ENCODE data around the gene ZNHIT2. TPM values are rescaled to one million over a fixed set of nuclear protein-coding genes. Genes with fewer than 3 reads are reported as not detected.

Gene ZNHIT2
- total and polyA plus RNA-seq, 2 experiments from 2014 or later, result 17.7 to 18.1 TPM

DNA sequence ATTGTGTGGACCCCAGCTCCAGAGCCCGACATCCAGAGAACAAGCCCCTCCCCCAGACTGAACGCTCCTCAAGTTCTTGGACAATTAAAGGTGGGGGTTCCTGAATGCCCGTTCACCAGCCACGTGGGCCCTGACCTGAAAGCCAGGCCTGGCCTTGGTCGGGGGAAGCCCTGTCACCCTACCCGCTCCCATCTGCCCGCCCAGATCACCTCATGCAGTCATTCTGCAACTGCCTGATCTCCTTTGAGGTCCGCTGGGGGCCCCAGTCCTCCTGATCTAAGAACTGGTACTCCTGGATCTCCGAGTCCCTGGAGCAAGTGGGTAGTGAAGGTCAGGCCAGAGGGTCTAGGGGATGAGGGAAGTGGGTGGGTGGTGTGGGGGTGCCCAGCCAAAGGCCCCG is 50.1 kb downstream of the ZNHIT2 start:
- no peaks in the 10 kb centered on the region for H3K27me3 ChIP-seq (ENCODE audit: insufficient read depth)
- ATAC-seq (peak; percentile 8), DNase-seq (ENCODE audit: low spot score) (no peak)
- Mint-ChIP-seq H3K36me3 (ENCODE audit: low read depth) (no peaks in the 10 kb centered on the region), H3K4me1 (peaks cover 32% of the 10 kb centered on the region), H3K4me3 (peak overlapping the region; percentile 39; the same call in 2 of the 3 replicates), H3K9me3 (no peaks in the 10 kb centered on the region), H3K27ac (peak overlapping the region; percentile 93), H3K27me3 (ENCODE audit: insufficient read depth, low read depth, poor library complexity) (peaks cover 5% of the 10 kb centered on the region)
- H3K27ac ChIP-seq (ENCODE audit: low read depth), result 0 out of 2 replicates have a peak overlapping the region, but pooled peaks have one; percentile 77
- H2AFZ ChIP-seq, result 0 out of 2 replicates have a peak overlapping the region, but pooled peaks have one; percentile 89
- 0 out of 2 replicates have a peak overlapping the region, but pooled peaks have one; percentile 62 for H3K4me2 ChIP-seq
- H3K4me1 ChIP-seq (ENCODE audit: insufficient read depth), result peaks cover 13% of the 10 kb centered on the region
- no peak overlapping the region for H3K4me3 ChIP-seq
- H3K79me2 ChIP-seq (replicated peaks; ENCODE audit: insufficient read depth), result no peaks in the 10 kb centered on the region
- TF ChIP-seq ZNF114 (CRISPR knock-in tag; IDR thresholded peaks at IDR 0.05) (no peak), JUNB (IDR thresholded peaks at IDR 0.05; ENCODE audit: unreplicated experiment) (no peak)
- H4K20me1 ChIP-seq (replicated peaks; ENCODE audit: insufficient read depth), result no peaks in the 10 kb centered on the region
- H3F3A ChIP-seq (replicated peaks; ENCODE audit: low read depth), result no peaks in the 10 kb centered on the region
- H3K36me3 ChIP-seq (ENCODE audit: insufficient read depth), result no peaks in the 10 kb centered on the region
- no peaks in the 10 kb centered on the region for H3K9me2 ChIP-seq (ENCODE audit: insufficient read depth)

DNA sequence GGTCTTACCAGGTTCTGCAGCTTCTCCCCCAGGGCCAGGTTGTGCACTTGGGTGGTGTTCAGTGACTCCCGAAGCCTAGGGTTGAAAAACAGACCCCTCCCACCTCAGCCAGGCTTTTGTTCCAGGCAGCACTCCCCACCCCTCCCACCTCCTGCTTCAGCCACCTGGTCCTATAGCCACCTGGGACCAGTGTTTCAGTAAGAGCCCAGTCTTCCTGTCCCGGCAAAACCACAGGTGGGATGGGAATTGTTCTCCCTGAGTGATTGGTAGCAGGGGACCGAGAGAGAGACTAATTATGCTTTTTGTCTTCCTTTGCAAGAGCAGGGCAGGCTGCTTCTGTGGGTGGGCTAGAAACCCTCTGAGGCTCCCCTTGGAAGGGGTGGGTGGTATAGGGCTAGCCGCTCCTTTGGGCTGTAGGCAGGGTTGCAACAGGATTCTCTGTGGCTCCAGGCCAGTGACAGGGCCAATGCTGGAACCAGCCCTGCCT is 50.7 kb downstream of the ZNHIT2 start:
- Histone ChIP-seq H3K4me1 (ENCODE audit: insufficient read depth) (peaks cover 13% of the 10 kb centered on the region), H3F3A (replicated peaks; ENCODE audit: low read depth) (no peaks in the 10 kb centered on the region), H3K4me2 (peak overlapping the region; percentile 62; the same call in 1 of the 2 replicates), H2AFZ (peak overlapping the region; percentile 89; the same call in 1 of the 2 replicates), H3K9me2 (ENCODE audit: insufficient read depth) (no peaks in the 10 kb centered on the region), H3K27me3 (ENCODE audit: insufficient read depth) (no peaks in the 10 kb centered on the region), H3K4me3 (no peak overlapping the region), H3K79me2 (replicated peaks; ENCODE audit: insufficient read depth) (no peaks in the 10 kb centered on the region), H3K36me3 (ENCODE audit: insufficient read depth) (no peaks in the 10 kb centered on the region), H3K27ac (ENCODE audit: low read depth) (peak overlapping the region; percentile 77; the same call in 1 of the 2 replicates), H4K20me1 (replicated peaks; ENCODE audit: insufficient read depth) (no peaks in the 10 kb centered on the region)
- Mint-ChIP-seq H3K4me3 (peak overlapping the region; percentile 60), H3K36me3 (ENCODE audit: low read depth) (no peaks in the 10 kb centered on the region), H3K27ac (peak overlapping the region; percentile 93), H3K9me3 (no peaks in the 10 kb centered on the region), H3K4me1 (peaks cover 32% of the 10 kb centered on the region), H3K27me3 (ENCODE audit: insufficient read depth, low read depth, poor library complexity) (peaks cover 2% of the 10 kb centered on the region)
- DNase-seq (ENCODE audit: low spot score), result peak; percentile 77
- ATAC-seq, result peak; percentile 85
- TF ChIP-seq POLR2AphosphoS5 (IDR thresholded peaks at IDR 0.05; ENCODE audit: low read depth), result peak; percentile 26; the same call in 1 of the 2 replicates
- TF ChIP-seq, protein P1, sequence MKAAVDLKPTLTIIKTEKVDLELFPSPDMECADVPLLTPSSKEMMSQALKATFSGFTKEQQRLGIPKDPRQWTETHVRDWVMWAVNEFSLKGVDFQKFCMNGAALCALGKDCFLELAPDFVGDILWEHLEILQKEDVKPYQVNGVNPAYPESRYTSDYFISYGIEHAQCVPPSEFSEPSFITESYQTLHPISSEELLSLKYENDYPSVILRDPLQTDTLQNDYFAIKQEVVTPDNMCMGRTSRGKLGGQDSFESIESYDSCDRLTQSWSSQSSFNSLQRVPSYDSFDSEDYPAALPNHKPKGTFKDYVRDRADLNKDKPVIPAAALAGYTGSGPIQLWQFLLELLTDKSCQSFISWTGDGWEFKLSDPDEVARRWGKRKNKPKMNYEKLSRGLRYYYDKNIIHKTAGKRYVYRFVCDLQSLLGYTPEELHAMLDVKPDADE (IDR thresholded peaks at IDR 0.05), result no peak

Small RNA genes lying within 50 kb of the gene (microRNA-seq; reads per million reads assigned to microRNA genes)
- not detected for gene MIR6751

Small RNA genes lying within 50 kb of the gene (small RNA-seq; reads per million reads assigned to genes)
- gene HIGD1AP10 (ENCODE audit: low replicate concordance) (not detected), gene PDCL2P2 (ENCODE audit: low replicate concordance) (not detected), gene RNU2-23P (ENCODE audit: low replicate concordance) (24.0 reads per million, percentile 98 among the genes with 10 or more reads in this experiment)

Other genes starting within 250 kb of the ZNHIT2 start
- 43.8 and 69.7 TPM in 2 replicates for gene EHD1, start 239.1 kb downstream of the ZNHIT2 start, total RNA-seq (2014; rRNA removed; shearing (Covaris generic))
- gene EHD1, start 239.1 kb downstream of the ZNHIT2 start, polyA plus RNA-seq (2016; fragmentation: Nextera tagmentation; extraction: Ambion mirVana), result 16.7 and 16.9 TPM in 2 replicates
- 26.2 and 31.7 TPM in 2 replicates for gene ATG2A, start 200.5 kb downstream of the ZNHIT2 start, total RNA-seq (2014; rRNA removed; shearing (Covaris generic))
- 8.7 and 9.2 TPM in 2 replicates for gene ATG2A, start 200.5 kb downstream of the ZNHIT2 start, polyA plus RNA-seq (2016; fragmentation: Nextera tagmentation; extraction: Ambion mirVana)
- gene PPP2R5B, start 193.0 kb downstream of the ZNHIT2 start, total RNA-seq (2014; rRNA removed; shearing (Covaris generic)), result 3.3 and 5.8 TPM in 2 replicates
- 2.6 and 2.8 TPM in 2 replicates for gene PPP2R5B, start 193.0 kb downstream of the ZNHIT2 start, polyA plus RNA-seq (2016; fragmentation: Nextera tagmentation; extraction: Ambion mirVana)
- gene GPHA2, start 181.8 kb downstream of the ZNHIT2 start, total RNA-seq (2014; rRNA removed; shearing (Covaris generic)), result 0.83 TPM in 1 of 2 replicates, not detected in the other
- gene GPHA2, start 181.8 kb downstream of the ZNHIT2 start, polyA plus RNA-seq (2016; fragmentation: Nextera tagmentation; extraction: Ambion mirVana), result 1.8 and 3.6 TPM in 2 replicates
- gene MAJIN, start 145.6 kb downstream of the ZNHIT2 start, total RNA-seq (2014; rRNA removed; shearing (Covaris generic)), result not detected in 2 replicates
- gene MAJIN, start 145.6 kb downstream of the ZNHIT2 start, polyA plus RNA-seq (2016; fragmentation: Nextera tagmentation; extraction: Ambion mirVana), result not detected in 2 replicates
- gene BATF2, start 120.7 kb downstream of the ZNHIT2 start, total RNA-seq (2014; rRNA removed; shearing (Covaris generic)), result 0.58 and 1.6 TPM in 2 replicates
- 0.53 and 1.2 TPM in 2 replicates for gene BATF2, start 120.7 kb downstream of the ZNHIT2 start, polyA plus RNA-seq (2016; fragmentation: Nextera tagmentation; extraction: Ambion mirVana)
- gene ARL2, start 103.5 kb downstream of the ZNHIT2 start, total RNA-seq (2014; rRNA removed; shearing (Covaris generic)), result 170 and 193 TPM in 2 replicates
- gene ARL2, start 103.5 kb downstream of the ZNHIT2 start, polyA plus RNA-seq (2016; fragmentation: Nextera tagmentation; extraction: Ambion mirVana), result 216 and 236 TPM in 2 replicates
- gene SNX15, start 90.3 kb downstream of the ZNHIT2 start, total RNA-seq (2014; rRNA removed; shearing (Covaris generic)), result 15.6 and 21.4 TPM in 2 replicates
- 13.0 and 13.6 TPM in 2 replicates for gene SNX15, start 90.3 kb downstream of the ZNHIT2 start, polyA plus RNA-seq (2016; fragmentation: Nextera tagmentation; extraction: Ambion mirVana)
- 30.3 and 31.1 TPM in 2 replicates for gene SAC3D1, start 76.5 kb downstream of the ZNHIT2 start, total RNA-seq (2014; rRNA removed; shearing (Covaris generic))
- 21.6 and 21.8 TPM in 2 replicates for gene SAC3D1, start 76.5 kb downstream of the ZNHIT2 start, polyA plus RNA-seq (2016; fragmentation: Nextera tagmentation; extraction: Ambion mirVana)
- 11.0 and 13.7 TPM in 2 replicates for gene NAALADL1, start 59.1 kb downstream of the ZNHIT2 start, total RNA-seq (2014; rRNA removed; shearing (Covaris generic))
- 8.0 and 11.1 TPM in 2 replicates for gene NAALADL1, start 59.1 kb downstream of the ZNHIT2 start, polyA plus RNA-seq (2016; fragmentation: Nextera tagmentation; extraction: Ambion mirVana)
- 63.3 and 70.9 TPM in 2 replicates for gene CDCA5, start 33.7 kb downstream of the ZNHIT2 start, total RNA-seq (2014; rRNA removed; shearing (Covaris generic))
- gene CDCA5, start 33.7 kb downstream of the ZNHIT2 start, polyA plus RNA-seq (2016; fragmentation: Nextera tagmentation; extraction: Ambion mirVana), result 53.3 and 64.9 TPM in 2 replicates
- 16.7 and 26.8 TPM in 2 replicates for gene ZFPL1, start 33.5 kb downstream of the ZNHIT2 start, total RNA-seq (2014; rRNA removed; shearing (Covaris generic))
- 23.5 and 26.3 TPM in 2 replicates for gene ZFPL1, start 33.5 kb downstream of the ZNHIT2 start, polyA plus RNA-seq (2016; fragmentation: Nextera tagmentation; extraction: Ambion mirVana)
- gene VPS51, start 21.5 kb downstream of the ZNHIT2 start, total RNA-seq (2014; rRNA removed; shearing (Covaris generic)), result 435 and 450 TPM in 2 replicates
- 42.2 and 45.3 TPM in 2 replicates for gene VPS51, start 21.5 kb downstream of the ZNHIT2 start, polyA plus RNA-seq (2016; fragmentation: Nextera tagmentation; extraction: Ambion mirVana)
- gene TM7SF2, start 5.8 kb downstream of the ZNHIT2 start, total RNA-seq (2014; rRNA removed; shearing (Covaris generic)), result 70.2 and 82.3 TPM in 2 replicates
- gene TM7SF2, start 5.8 kb downstream of the ZNHIT2 start, polyA plus RNA-seq (2016; fragmentation: Nextera tagmentation; extraction: Ambion mirVana), result 43.5 and 48.7 TPM in 2 replicates
- gene FAU, start 4.4 kb upstream of the ZNHIT2 start, total RNA-seq (2014; rRNA removed; shearing (Covaris generic)), result 262 and 329 TPM in 2 replicates
- 1,177 and 1,316 TPM in 2 replicates for gene FAU, start 4.4 kb upstream of the ZNHIT2 start, polyA plus RNA-seq (2016; fragmentation: Nextera tagmentation; extraction: Ambion mirVana)
- 61.9 and 64.9 TPM in 2 replicates for gene MRPL49, start 4.6 kb upstream of the ZNHIT2 start, total RNA-seq (2014; rRNA removed; shearing (Covaris generic))
- gene MRPL49, start 4.6 kb upstream of the ZNHIT2 start, polyA plus RNA-seq (2016; fragmentation: Nextera tagmentation; extraction: Ambion mirVana), result 27.7 and 28.4 TPM in 2 replicates
- gene SYVN1, start 16.8 kb upstream of the ZNHIT2 start, total RNA-seq (2014; rRNA removed; shearing (Covaris generic)), result 28.3 and 28.7 TPM in 2 replicates
- gene SYVN1, start 16.8 kb upstream of the ZNHIT2 start, polyA plus RNA-seq (2016; fragmentation: Nextera tagmentation; extraction: Ambion mirVana), result 13.8 and 14.0 TPM in 2 replicates
- not detected in 2 replicates for gene SPDYC, start 52.5 kb upstream of the ZNHIT2 start, total RNA-seq (2014; rRNA removed; shearing (Covaris generic))
- gene SPDYC, start 52.5 kb upstream of the ZNHIT2 start, polyA plus RNA-seq (2016; fragmentation: Nextera tagmentation; extraction: Ambion mirVana), result 0.27 and 0.52 TPM in 2 replicates
- gene CAPN1, start 64.2 kb upstream of the ZNHIT2 start, total RNA-seq (2014; rRNA removed; shearing (Covaris generic)), result 271 and 277 TPM in 2 replicates
- 63.0 and 67.3 TPM in 2 replicates for gene CAPN1, start 64.2 kb upstream of the ZNHIT2 start, polyA plus RNA-seq (2016; fragmentation: Nextera tagmentation; extraction: Ambion mirVana)
- 25.9 and 30.4 TPM in 2 replicates for gene POLA2, start 144.3 kb upstream of the ZNHIT2 start, total RNA-seq (2014; rRNA removed; shearing (Covaris generic))
- 17.4 and 22.5 TPM in 2 replicates for gene POLA2, start 144.3 kb upstream of the ZNHIT2 start, polyA plus RNA-seq (2016; fragmentation: Nextera tagmentation; extraction: Ambion mirVana)
- gene CDC42EP2, start 197.2 kb upstream of the ZNHIT2 start, total RNA-seq (2014; rRNA removed; shearing (Covaris generic)), result 17.7 and 19.0 TPM in 2 replicates
- 16.1 and 18.2 TPM in 2 replicates for gene CDC42EP2, start 197.2 kb upstream of the ZNHIT2 start, polyA plus RNA-seq (2016; fragmentation: Nextera tagmentation; extraction: Ambion mirVana)
- 54.1 and 59.0 TPM in 2 replicates for gene DPF2, start 216.2 kb upstream of the ZNHIT2 start, total RNA-seq (2014; rRNA removed; shearing (Covaris generic))
- 64.3 and 66.4 TPM in 2 replicates for gene DPF2, start 216.2 kb upstream of the ZNHIT2 start, polyA plus RNA-seq (2016; fragmentation: Nextera tagmentation; extraction: Ambion mirVana)
- 3.0 and 3.5 TPM in 2 replicates for gene TIGD3, start 237.1 kb upstream of the ZNHIT2 start, total RNA-seq (2014; rRNA removed; shearing (Covaris generic))
- 1.2 and 1.5 TPM in 2 replicates for gene TIGD3, start 237.1 kb upstream of the ZNHIT2 start, polyA plus RNA-seq (2016; fragmentation: Nextera tagmentation; extraction: Ambion mirVana)

Measured in GM23338 (cell line).